SK-N-SH treated with all-trans-retinoic acid at 6 μM for 48 hours (cell line): Measurements from ENCODE around the gene CSRP1.

Experiments used
- ATAC-seq: fragments of 200-7000 bp; cut with Tn5 transposase; 3 replicates; pipeline ENCODE4 v1.9.1; 2020; ENCODE audit warnings: mild to moderate bottlenecking, moderate library complexity
- BACH2 ChIP-seq: fragments of 250-450 bp; sonication (Bioruptor Pico); IDR thresholded peaks from 2 replicates; pipeline ENCODE4 v1.9.0; 2021; ENCODE audit warnings: mild to moderate bottlenecking, borderline replicate concordance
- CSDC2 ChIP-seq: fragments of 250-450 bp; sonication (Bioruptor Pico); IDR thresholded peaks from 2 replicates; pipeline ENCODE4 v1.5.0; 2020; ENCODE audit warnings: mild to moderate bottlenecking, moderate library complexity
- ESRRG ChIP-seq: fragments of 250-450 bp; sonication (Bioruptor Pico); IDR thresholded peaks from 2 replicates; pipeline ENCODE4 v1.6.1; 2021; ENCODE audit warnings: mild to moderate bottlenecking
- GLIS3 ChIP-seq: fragments of 250-450 bp; sonication (Bioruptor Pico); IDR thresholded peaks from 2 replicates; pipeline ENCODE4 v1.5.0; 2020; ENCODE audit warnings: mild to moderate bottlenecking, moderate library complexity
- ISL1 ChIP-seq: fragments of 250-450 bp; sonication (Bioruptor Pico); IDR thresholded peaks from 2 replicates; pipeline ENCODE4 v2.1.2; 2022; ENCODE audit warnings: mild to moderate bottlenecking, moderate library complexity
- OSR1 ChIP-seq: fragments of 250-450 bp; sonication (Bioruptor Pico); IDR thresholded peaks from 2 replicates; pipeline ENCODE4 v1.8.0; 2022; ENCODE audit warnings: moderate library complexity, mild to moderate bottlenecking, inconsistent platforms
- PATZ1 ChIP-seq: fragments of 250-450 bp; sonication (Bioruptor Pico); IDR thresholded peaks from 2 replicates; pipeline ENCODE4 v1.8.0; 2020; ENCODE audit warnings: mild to moderate bottlenecking, moderate library complexity, borderline replicate concordance
- PPARA ChIP-seq: fragments of 250-450 bp; sonication (Bioruptor Pico); IDR thresholded peaks from 2 replicates; pipeline ENCODE4 v1.5.0; 2020; ENCODE audit warnings: mild to moderate bottlenecking, borderline replicate concordance
- TCF4 ChIP-seq: fragments of 250-450 bp; sonication (Bioruptor Pico); IDR thresholded peaks from 2 replicates; pipeline ENCODE4 v1.8.0; 2021; ENCODE audit warnings: mild to moderate bottlenecking, moderate library complexity, borderline replicate concordance
- TSHZ2 ChIP-seq: fragments of 250-450 bp; sonication (Bioruptor Pico); IDR thresholded peaks from 2 replicates; pipeline ENCODE4 v1.5.0; 2020; ENCODE audit warnings: mild to moderate bottlenecking, moderate library complexity
- ZC3H10 ChIP-seq: fragments of 250-450 bp; sonication (Bioruptor Pico); IDR thresholded peaks from 2 replicates; pipeline ENCODE4 v1.5.1; 2021; ENCODE audit warnings: mild to moderate bottlenecking, moderate library complexity
- ZFP3 ChIP-seq: fragments of 250-450 bp; sonication (Bioruptor Pico); IDR thresholded peaks from 2 replicates; pipeline ENCODE4 v1.5.0; 2020; ENCODE audit warnings: mild to moderate bottlenecking, moderate library complexity
- ZNF565 ChIP-seq: fragments of 450-650 bp; formaldehyde crosslinking; conservative IDR thresholded peaks from 2 replicates; pipeline ENCODE4 v1.5.0; 2020; ENCODE audit warnings: low read depth, mild to moderate bottlenecking, moderate library complexity
- ZNF8 ChIP-seq: fragments of 450-650 bp; formaldehyde crosslinking; IDR thresholded peaks from 2 replicates; pipeline ENCODE4 v1.5.0; 2020; ENCODE audit warnings: mild to moderate bottlenecking, moderate library complexity
- TF ChIP-seq, protein P1 (sequence below): fragments of 250-450 bp; sonication (Bioruptor Pico); IDR thresholded peaks from 2 replicates; pipeline ENCODE4 v1.5.1; 2021; ENCODE audit warnings: mild to moderate bottlenecking, moderate library complexity
- TF ChIP-seq, protein P2 (sequence below): fragments of 250-450 bp; sonication (Bioruptor Pico); IDR thresholded peaks from 2 replicates; pipeline ENCODE4 v1.5.1; 2020; ENCODE audit warnings: low read depth, mild to moderate bottlenecking, moderate library complexity
- TF ChIP-seq, protein P3 (sequence below): fragments of 250-450 bp; sonication (Bioruptor Pico); IDR thresholded peaks from 2 replicates; pipeline ENCODE4 v1.8.0; 2021; ENCODE audit warnings: low read depth, mild to moderate bottlenecking, moderate library complexity, borderline replicate concordance

The CSRP1 gene

DNA sequence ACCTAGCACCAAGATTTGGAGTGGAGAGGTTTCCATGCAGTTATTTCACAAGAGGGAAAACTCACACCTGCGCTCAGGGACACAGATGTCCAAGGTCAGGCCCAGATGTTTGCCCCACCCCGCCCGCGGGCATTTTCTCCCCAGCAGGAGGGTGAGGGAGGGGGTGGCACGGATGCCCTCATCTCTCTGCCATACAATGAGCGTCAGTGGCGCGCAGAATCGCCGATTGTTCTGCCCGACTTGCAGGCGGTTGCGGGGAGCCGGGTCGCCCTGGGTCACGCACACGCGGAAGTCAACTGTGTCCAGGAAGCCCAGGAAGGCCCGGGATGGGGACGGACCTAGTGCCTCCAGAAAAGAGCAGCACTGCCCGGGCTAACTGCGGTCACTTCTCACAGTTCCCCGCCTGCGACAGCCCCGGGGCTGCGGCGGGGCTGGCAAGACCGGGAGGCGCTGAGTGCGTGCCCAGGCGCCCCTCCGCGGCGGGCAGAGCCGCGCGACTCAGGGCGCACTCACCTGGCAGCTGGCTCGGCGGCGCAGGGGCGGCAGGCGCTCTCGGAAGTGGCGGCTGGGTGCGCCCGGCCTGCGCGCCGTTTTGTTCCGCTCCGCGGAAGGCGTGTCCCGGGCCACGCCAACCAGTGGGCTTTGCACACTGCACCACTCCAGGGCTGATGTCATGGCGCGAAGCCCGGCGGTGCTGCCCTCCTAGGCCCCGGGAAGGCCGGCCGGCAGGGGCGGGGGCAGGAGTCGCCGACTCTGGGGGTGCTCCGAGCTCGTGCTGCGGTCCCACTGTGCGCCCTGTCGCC is at the start of gene CSRP1:
CSRP1 (minus strand) TSS at position 567 of the 803 bp plus-strand sequence. CDS start 10,820 bp downstream, outside the sequence.
- peak; percentile 68 for ATAC-seq
- TF ChIP-seq PATZ1 (CRISPR knock-in tag) (no peak), ZFP3 (CRISPR knock-in tag) (0 out of 2 replicates have a peak, but pooled peaks have one; percentile 32), ZC3H10 (peak; percentile 44)
- TF ChIP-seq, all 23 proteins: peak for 2

- TF ChIP-seq, protein P1, sequence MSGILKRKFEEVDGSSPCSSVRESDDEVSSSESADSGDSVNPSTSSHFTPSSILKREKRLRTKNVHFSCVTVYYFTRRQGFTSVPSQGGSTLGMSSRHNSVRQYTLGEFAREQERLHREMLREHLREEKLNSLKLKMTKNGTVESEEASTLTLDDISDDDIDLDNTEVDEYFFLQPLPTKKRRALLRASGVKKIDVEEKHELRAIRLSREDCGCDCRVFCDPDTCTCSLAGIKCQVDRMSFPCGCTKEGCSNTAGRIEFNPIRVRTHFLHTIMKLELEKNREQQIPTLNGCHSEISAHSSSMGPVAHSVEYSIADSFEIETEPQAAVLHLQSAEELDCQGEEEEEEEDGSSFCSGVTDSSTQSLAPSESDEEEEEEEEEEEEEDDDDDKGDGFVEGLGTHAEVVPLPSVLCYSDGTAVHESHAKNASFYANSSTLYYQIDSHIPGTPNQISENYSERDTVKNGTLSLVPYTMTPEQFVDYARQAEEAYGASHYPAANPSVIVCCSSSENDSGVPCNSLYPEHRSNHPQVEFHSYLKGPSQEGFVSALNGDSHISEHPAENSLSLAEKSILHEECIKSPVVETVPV: no peak
- TF ChIP-seq ZFP3 (CRISPR knock-in tag): no peak
- TF ChIP-seq GLIS3 (CRISPR knock-in tag): no peak
- no peak for TF ChIP-seq PPARA
- TF ChIP-seq, protein P2, sequence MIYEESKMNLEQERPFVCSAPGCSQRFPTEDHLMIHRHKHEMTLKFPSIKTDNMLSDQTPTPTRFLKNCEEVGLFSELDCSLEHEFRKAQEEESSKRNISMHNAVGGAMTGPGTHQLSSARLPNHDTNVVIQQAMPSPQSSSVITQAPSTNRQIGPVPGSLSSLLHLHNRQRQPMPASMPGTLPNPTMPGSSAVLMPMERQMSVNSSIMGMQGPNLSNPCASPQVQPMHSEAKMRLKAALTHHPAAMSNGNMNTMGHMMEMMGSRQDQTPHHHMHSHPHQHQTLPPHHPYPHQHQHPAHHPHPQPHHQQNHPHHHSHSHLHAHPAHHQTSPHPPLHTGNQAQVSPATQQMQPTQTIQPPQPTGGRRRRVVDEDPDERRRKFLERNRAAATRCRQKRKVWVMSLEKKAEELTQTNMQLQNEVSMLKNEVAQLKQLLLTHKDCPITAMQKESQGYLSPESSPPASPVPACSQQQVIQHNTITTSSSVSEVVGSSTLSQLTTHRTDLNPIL (CRISPR knock-in tag): no peak
- TF ChIP-seq TSHZ2 (CRISPR knock-in tag): no peak
- no peak for TF ChIP-seq ZC3H10
- no peak for TF ChIP-seq BACH2 (CRISPR knock-in tag)
- TF ChIP-seq ZNF565 (CRISPR knock-in tag): no peak
- no peak for TF ChIP-seq TCF4 (CRISPR knock-in tag)
- ATAC-seq: no peak
Observed at GRCh38 chr1:201555593-201555945, 48.6 kb upstream of the CSRP1 start.

DNA sequence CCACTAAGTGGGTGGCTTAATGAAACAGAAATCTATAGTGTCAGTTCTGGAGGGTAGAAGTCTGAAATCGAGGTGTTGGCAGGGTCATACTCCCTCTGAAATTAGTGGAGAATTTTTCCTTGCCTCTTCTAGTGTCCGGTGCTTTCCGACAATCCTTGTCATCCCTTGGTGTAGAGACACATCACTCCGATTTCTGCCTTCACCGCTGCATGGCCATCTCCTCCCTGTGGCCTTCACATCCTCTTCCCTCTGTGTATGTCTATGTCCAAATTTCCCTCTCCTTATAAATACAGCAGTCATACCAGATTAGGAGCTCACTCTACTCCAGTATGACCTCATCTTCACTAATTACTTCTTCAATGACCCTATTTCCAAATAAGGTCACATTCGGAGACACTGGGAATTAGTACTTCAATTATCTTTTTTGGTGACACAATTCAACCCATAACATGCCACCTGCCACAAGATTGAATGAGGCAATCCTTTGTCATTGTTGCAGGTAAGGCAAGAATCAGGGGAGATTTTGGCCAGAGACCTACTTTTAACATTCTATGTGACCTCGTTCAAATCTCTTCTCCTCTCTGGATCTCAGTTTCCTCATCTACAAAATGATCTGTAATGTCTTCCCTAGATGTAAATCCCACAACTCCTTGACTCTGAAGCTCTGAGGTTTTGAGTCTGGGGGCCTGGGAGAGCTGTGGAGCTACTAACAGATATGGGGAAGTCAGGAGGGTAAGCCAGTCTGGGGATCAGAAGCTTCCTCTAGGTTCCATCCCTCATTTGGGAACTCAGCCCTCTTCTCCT is 48.1 kb upstream of the CSRP1 start:
- no peak for ATAC-seq
- TF ChIP-seq OSR1 (CRISPR knock-in tag) (no peak), TCF4 (CRISPR knock-in tag) (no peak), CSDC2 (CRISPR knock-in tag) (no peak)
- TF ChIP-seq, protein P1: no peak

DNA sequence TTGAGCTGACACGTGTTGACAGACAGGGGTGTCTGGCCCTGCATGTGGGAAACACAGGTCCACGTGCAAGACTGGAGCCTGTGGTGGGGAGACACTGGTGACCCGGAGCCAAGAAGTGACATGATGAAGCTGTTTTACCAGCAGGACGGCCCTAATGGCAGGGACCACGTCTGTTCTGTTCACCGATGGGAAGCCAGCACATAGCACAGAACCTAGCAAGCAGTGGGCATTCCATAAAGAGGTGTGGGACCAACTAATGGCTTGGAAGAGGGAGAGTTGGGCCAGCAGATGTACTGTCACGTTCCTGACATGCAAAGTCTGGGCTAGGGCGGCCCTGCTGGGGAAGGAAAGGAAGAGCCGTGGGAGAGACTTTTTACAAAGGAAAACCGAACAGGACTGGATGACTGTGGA is 47.3 kb upstream of the CSRP1 start:
- no peak for ATAC-seq
- TF ChIP-seq, protein P3, sequence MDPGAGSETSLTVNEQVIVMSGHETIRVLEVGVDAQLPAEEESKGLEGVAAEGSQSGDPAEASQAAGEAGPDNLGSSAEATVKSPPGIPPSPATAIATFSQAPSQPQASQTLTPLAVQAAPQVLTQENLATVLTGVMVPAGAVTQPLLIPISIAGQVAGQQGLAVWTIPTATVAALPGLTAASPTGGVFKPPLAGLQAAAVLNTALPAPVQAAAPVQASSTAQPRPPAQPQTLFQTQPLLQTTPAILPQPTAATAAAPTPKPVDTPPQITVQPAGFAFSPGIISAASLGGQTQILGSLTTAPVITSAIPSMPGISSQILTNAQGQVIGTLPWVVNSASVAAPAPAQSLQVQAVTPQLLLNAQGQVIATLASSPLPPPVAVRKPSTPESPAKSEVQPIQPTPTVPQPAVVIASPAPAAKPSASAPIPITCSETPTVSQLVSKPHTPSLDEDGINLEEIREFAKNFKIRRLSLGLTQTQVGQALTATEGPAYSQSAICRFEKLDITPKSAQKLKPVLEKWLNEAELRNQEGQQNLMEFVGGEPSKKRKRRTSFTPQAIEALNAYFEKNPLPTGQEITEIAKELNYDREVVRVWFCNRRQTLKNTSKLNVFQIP (CRISPR knock-in tag): no peak
- no peak for TF ChIP-seq ESRRG (CRISPR knock-in tag)
- TF ChIP-seq TSHZ2 (CRISPR knock-in tag): no peak
- TF ChIP-seq CSDC2 (CRISPR knock-in tag): no peak
- TF ChIP-seq ISL1 (CRISPR knock-in tag): no peak
- TF ChIP-seq ZFP3 (CRISPR knock-in tag): no peak
- TF ChIP-seq PATZ1 (CRISPR knock-in tag): no peak
- TF ChIP-seq ZNF8 (CRISPR knock-in tag): no peak
- TF ChIP-seq ZNF565 (CRISPR knock-in tag): no peak
